Endothelial cell of umbilical vein (primary cell): ENCODE data around the gene DNAI2. TPM values are rescaled to one million over a fixed set of nuclear protein-coding genes. Genes with fewer than 3 reads are reported as not detected.

ENCODE experiments used
- BruUV-seq: library from RNA; stranded (reverse); fragments of 400-500 nt; replicated peaks from 2 replicates; lab custom pipeline; 2021; lab: Mats Ljungman, UMichigan
- CTCF ChIA-PET: fragments of 300-600, 350-600 bp; sonication (Branson Sonifier 250); formaldehyde crosslinking; loops from one replicate; lab custom pipeline; 2021; ENCODE audit warnings: antibody characterized with exemption, inconsistent platforms; lab: Charles Lee
- POLR2A ChIA-PET: fragments of 300-600, 350-600 bp; sonication (Branson Sonifier 250); formaldehyde crosslinking; loops from one replicate; lab custom pipeline; 2021; ENCODE audit warnings: antibody characterized with exemption, inconsistent platforms; lab: Charles Lee
- DNase-seq: peaks from one replicate; pipeline ENCODE4 v3.0.0-alpha.2; 2011; ENCODE audit warnings: low read depth, low spot score
- FAIRE-seq: peaks from 2 replicates; lab custom pipeline; 2011; peaks lifted over from hg19 to GRCh38; lab: Jason Lieb, UNC
- H2AFZ ChIP-seq: 2 replicates; pipeline ENCODE4 v1.6.0; 2012; ENCODE audit warnings: low read depth, low read length, control low read depth, inconsistent platforms
- H3K27ac ChIP-seq: 2 replicates; pipeline ENCODE4 v1.5.1; 2011; ENCODE audit warnings: low read depth, mild to moderate bottlenecking, control low read depth, low read length, moderate library complexity; ENCODE audit not compliant: insufficient read depth
- H3K27me3 ChIP-seq, 2 experiments: 2 replicates each; pipeline versions ENCODE4 v1.6.0 to v1.6.1; 2011; ENCODE audit warnings: low read length in 2 of 2, mixed read lengths in 1 of 2; ENCODE audit not compliant: control insufficient read depth in 2 of 2, insufficient read depth in 2 of 2
- H3K36me3 ChIP-seq, 2 experiments: 2 replicates in 1 of 2; 3 replicates in 1 of 2; pipeline ENCODE4 v1.5.1; 2011; ENCODE audit warnings: low read length in 2 of 2, mild to moderate bottlenecking in 1 of 2, moderate library complexity in 1 of 2; ENCODE audit not compliant: control insufficient read depth in 2 of 2, insufficient read depth in 2 of 2; ENCODE audit errors: extremely low read depth in 1 of 2
- H3K4me1 ChIP-seq: 3 replicates; pipeline ENCODE4 v1.5.1; 2011; ENCODE audit warnings: mild to moderate bottlenecking, low read length; ENCODE audit not compliant: control insufficient read depth, insufficient read depth; ENCODE audit errors: extremely low read depth
- H3K4me2 ChIP-seq: 2 replicates; pipeline ENCODE4 v1.6.1; 2011; ENCODE audit warnings: low read length, control low read depth, mixed read lengths; ENCODE audit not compliant: insufficient read depth
- H3K4me3 ChIP-seq, 3 experiments: fragments of 200-600 bp in 1 of 3; sonication (generic), shearing (Covaris generic) in 1 of 3; replicated peaks in 1 of 3; 2 replicates each; pipeline ENCODE4 v1.5.1; 2011 to 2016; ENCODE audit warnings: control low read depth in 3 of 3, low read length in 3 of 3, mild to moderate bottlenecking in 2 of 3, inconsistent platforms in 1 of 3, low read depth in 1 of 3, moderate library complexity in 1 of 3; ENCODE audit not compliant: insufficient read depth in 1 of 3
- H3K79me2 ChIP-seq: 2 replicates; pipeline ENCODE4 v1.6.0; 2012; ENCODE audit warnings: low read length, inconsistent platforms; ENCODE audit not compliant: control insufficient read depth, insufficient read depth
- H3K9ac ChIP-seq: replicated peaks from 2 replicates; pipeline ENCODE3; 2011; ENCODE audit warnings: low read length, control low read depth; ENCODE audit not compliant: insufficient read depth; ENCODE audit errors: extremely low read depth
- H3K9me1 ChIP-seq: replicated peaks from 3 replicates; pipeline ENCODE4 v1.6.0; 2011; ENCODE audit warnings: mild to moderate bottlenecking, low read length; ENCODE audit not compliant: control insufficient read depth, insufficient read depth; ENCODE audit errors: extremely low read depth
- H3K9me3 ChIP-seq: replicated peaks from 2 replicates; pipeline ENCODE4 v1.5.1; 2012; ENCODE audit warnings: low read length, inconsistent platforms; ENCODE audit not compliant: control insufficient read depth, insufficient read depth
- H4K20me1 ChIP-seq: replicated peaks from 2 replicates; pipeline ENCODE3; 2011; ENCODE audit warnings: mild to moderate bottlenecking, low read length; ENCODE audit not compliant: control insufficient read depth, insufficient read depth; ENCODE audit errors: extremely low read depth
- CTCF ChIP-seq, 2 donors: IDR thresholded peaks; 1 replicate in 1 of 2; 2 replicates in 1 of 2; pipeline ENCODE4 v1.5.1; 2011; ENCODE audit warnings: low read length in 2 of 2, mild to moderate bottlenecking in 2 of 2, moderate library complexity in 2 of 2, control low read depth in 1 of 2, inconsistent platforms in 1 of 2, low read depth in 1 of 2; ENCODE audit not compliant: insufficient read depth in 1 of 2; ENCODE audit errors: extremely low read depth in 1 of 2
- EZH2 ChIP-seq: IDR thresholded peaks from 2 replicates; pipeline ENCODE4 v1.6.1; 2012; ENCODE audit warnings: borderline replicate concordance, low read depth, mild to moderate bottlenecking, moderate library complexity, low read length, inconsistent platforms; ENCODE audit not compliant: severe bottlenecking
- FOS ChIP-seq: IDR thresholded peaks from 2 replicates; pipeline ENCODE4 v1.6.1; 2011; ENCODE audit warnings: mild to moderate bottlenecking, low read length, moderate library complexity, borderline replicate concordance; ENCODE audit not compliant: insufficient read depth
- GATA2 ChIP-seq: IDR thresholded peaks from 2 replicates; pipeline ENCODE4 v1.7.0; 2011; ENCODE audit warnings: low read depth, mild to moderate bottlenecking, moderate library complexity, mixed read lengths, low read length; ENCODE audit not compliant: insufficient read length, insufficient read depth
- MAX ChIP-seq: IDR thresholded peaks from 2 replicates; pipeline ENCODE4 v1.6.1; 2011; ENCODE audit not compliant: insufficient read depth, insufficient read length
- MYC ChIP-seq: IDR thresholded peaks from one replicate; pipeline ENCODE4 v1.6.1; 2011; ENCODE audit warnings: mild to moderate bottlenecking, low read depth, low read length
- POLR2A ChIP-seq: IDR thresholded peaks from 2 replicates; pipeline ENCODE4 v1.6.1; 2012; ENCODE audit warnings: low read depth, mild to moderate bottlenecking, control low read depth, low read length
- POLR2AphosphoS5 ChIP-seq: IDR thresholded peaks from 2 replicates; pipeline ENCODE4 v1.6.1; 2012; ENCODE audit warnings: low read depth, mild to moderate bottlenecking, control low read depth, low read length, moderate library complexity; ENCODE audit not compliant: insufficient read depth
- dilution Hi-C: fragments of 300-500 bp; cut with MboI; formaldehyde crosslinking; loops from one replicate; pipeline ENCODE4 v1.15.0; 2019; ENCODE audit warnings: low sequenced_read_pairs; ENCODE audit not compliant: extremely low pct_ligation_motif_present
- intact Hi-C: fragments of 100-400 bp; cut with micrococcal nuclease; formaldehyde crosslinking; loops from one replicate; pipeline ENCODE4 v1.10.0; 2022
- polyA plus RNA-seq, 4 experiments: library from polyadenylated mRNA; depleted of rRNA in 3 of 4; stranded (reverse) in 3 of 4; unstranded in 1 of 4; fragments of >200 nt; gene quantifications; 2 replicates each; pipeline versions ENCODE4 v1.2.1 to v1.2.3, GENCODE V29; 2011 to 2012; ENCODE audit warnings: missing spikeins in 1 of 4
- total RNA-seq: library from RNA; stranded (reverse); gene quantifications from 2 replicates; pipeline ENCODE4 v1.2.3, GENCODE V29; 2021

DNAI2 gene
- total and polyA plus RNA-seq, 2 donors (not counting 3 experiments of a cell fraction or from before 2014, with no cell fraction given) = not detected

GRCh38 chr17:74257311-74257710, 16.7 kb upstream of the DNAI2 start:
- no peak for DNase-seq
- H3K4me3 ChIP-seq = no peak overlapping the region
- no peak overlapping the region for H3K9ac ChIP-seq
- no peak overlapping the region for H3K27ac ChIP-seq
- H4K20me1 ChIP-seq = no peaks in the 10 kb centered on the region
- no peak overlapping the region for H3K4me2 ChIP-seq
- H3K79me2 ChIP-seq = no peaks in the 10 kb centered on the region
- no TSS peak for BruUV-seq
- H3K27me3 ChIP-seq = no peaks in the 10 kb centered on the region
- TF ChIP-seq CTCF (IDR thresholded peaks at IDR 0.05; ENCODE audit: extremely low read depth in 1 of 2, insufficient read depth in 1 of 2, low read depth in 1 of 2, low read length in 2 of 2) (no peak), POLR2A (no peak), FOS (no peak), GATA2 (no peak)
- H3K9me1 ChIP-seq = no peaks in the 10 kb centered on the region
- no peaks in the 10 kb centered on the region for H3K36me3 ChIP-seq
- intact Hi-C loops (no loop called here), dilution Hi-C loops (no loop called here)
- FAIRE-seq = no peak
- POLR2A ChIA-PET = no interaction called here
- CTCF ChIA-PET = no interaction called here
- H3K9me3 ChIP-seq = no peaks in the 10 kb centered on the region
- no peak overlapping the region for H2AFZ ChIP-seq
- no peaks in the 10 kb centered on the region for H3K4me1 ChIP-seq

- no peaks in the 10 kb centered on the region for H3K79me2 ChIP-seq
- CTCF ChIA-PET = no interaction called here
- H2AFZ ChIP-seq = no peak overlapping the region
- no peak overlapping the region for H3K27ac ChIP-seq
- dilution Hi-C loops (no loop called here), intact Hi-C loops (no loop called here)
- H4K20me1 ChIP-seq = no peaks in the 10 kb centered on the region
- H3K9me1 ChIP-seq = no peaks in the 10 kb centered on the region
- no TSS peak for BruUV-seq
- no peak for DNase-seq
- no peak for FAIRE-seq
- POLR2A ChIA-PET = no interaction called here
- no peaks in the 10 kb centered on the region for H3K27me3 ChIP-seq
- no peak overlapping the region for H3K4me2 ChIP-seq
- H3K4me3 ChIP-seq = no peak overlapping the region
- H3K36me3 ChIP-seq = no peaks in the 10 kb centered on the region
- no peak overlapping the region for H3K9ac ChIP-seq
- TF ChIP-seq CTCF (IDR thresholded peaks at IDR 0.05; ENCODE audit: extremely low read depth in 1 of 2, insufficient read depth in 1 of 2, low read depth in 1 of 2, low read length in 2 of 2) (no peak), POLR2AphosphoS5 (no peak), FOS (no peak), EZH2 (no peak), MYC (no peak), GATA2 (no peak), MAX (no peak)
- H3K4me1 ChIP-seq = no peaks in the 10 kb centered on the region
- no peaks in the 10 kb centered on the region for H3K9me3 ChIP-seq
These were observed 14.1 kb upstream of the DNAI2 start for GRCh38 chr17:74259667-74260524.
